Omental fat pad (tissue), 4 donors: Measurements from ENCODE around the gene SULF2. TPM values are rescaled to one million over a fixed set of nuclear protein-coding genes. Genes with fewer than 3 reads are reported as not detected.

Experiments
- ATAC-seq: fragments of 150-250 bp; one replicate; pipeline ENCODE4 v1.9.1; 2016; ENCODE audit warnings: mild to moderate bottlenecking, moderate library complexity; ENCODE audit not compliant: low FRiP score
- DNase-seq: peaks from one replicate; pipeline ENCODE4 v3.0.0-alpha.2; 2019; ENCODE audit warnings: low spot score
- total RNA-seq, 4 donors: library from RNA; depleted of rRNA; stranded (reverse); fragments of >200 nt; gene quantifications; one replicate each; pipeline ENCODE4 v1.1.0, GENCODE V29; 2016
- TF ChIP-seq, protein P1 (sequence below), 3 donors: fragments of 450-650 bp; IDR thresholded peaks; one replicate each; pipeline ENCODE4 v1.5.1; 2016 to 2017; ENCODE audit warnings: antibody characterized with exemption in 3 of 3, mild to moderate bottlenecking in 3 of 3, moderate library complexity in 2 of 3

Gene SULF2
- total RNA-seq, 4 donors from 2014 or later = 51.8 to 100 (median 68.1) TPM

DNA sequence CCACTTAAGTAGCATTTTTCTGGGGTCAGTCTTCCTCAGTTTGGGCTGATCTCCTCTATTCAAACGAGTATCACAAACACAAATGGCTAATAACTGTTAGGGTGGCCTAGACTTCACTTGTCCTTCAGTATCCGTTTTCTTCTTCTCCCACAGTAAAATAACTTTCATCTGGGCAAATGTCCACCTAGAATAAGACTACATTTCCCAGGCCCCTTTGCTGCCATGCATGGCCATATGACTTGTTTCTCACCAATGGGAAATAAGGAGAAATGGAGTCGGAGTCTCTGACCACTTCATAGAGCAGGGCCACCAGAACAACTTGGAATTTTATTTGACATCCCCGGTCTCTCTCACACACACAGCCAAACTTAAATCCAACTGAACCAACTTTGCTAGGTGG is 51.4 kb downstream of the SULF2 start:
- TF ChIP-seq, protein P1, sequence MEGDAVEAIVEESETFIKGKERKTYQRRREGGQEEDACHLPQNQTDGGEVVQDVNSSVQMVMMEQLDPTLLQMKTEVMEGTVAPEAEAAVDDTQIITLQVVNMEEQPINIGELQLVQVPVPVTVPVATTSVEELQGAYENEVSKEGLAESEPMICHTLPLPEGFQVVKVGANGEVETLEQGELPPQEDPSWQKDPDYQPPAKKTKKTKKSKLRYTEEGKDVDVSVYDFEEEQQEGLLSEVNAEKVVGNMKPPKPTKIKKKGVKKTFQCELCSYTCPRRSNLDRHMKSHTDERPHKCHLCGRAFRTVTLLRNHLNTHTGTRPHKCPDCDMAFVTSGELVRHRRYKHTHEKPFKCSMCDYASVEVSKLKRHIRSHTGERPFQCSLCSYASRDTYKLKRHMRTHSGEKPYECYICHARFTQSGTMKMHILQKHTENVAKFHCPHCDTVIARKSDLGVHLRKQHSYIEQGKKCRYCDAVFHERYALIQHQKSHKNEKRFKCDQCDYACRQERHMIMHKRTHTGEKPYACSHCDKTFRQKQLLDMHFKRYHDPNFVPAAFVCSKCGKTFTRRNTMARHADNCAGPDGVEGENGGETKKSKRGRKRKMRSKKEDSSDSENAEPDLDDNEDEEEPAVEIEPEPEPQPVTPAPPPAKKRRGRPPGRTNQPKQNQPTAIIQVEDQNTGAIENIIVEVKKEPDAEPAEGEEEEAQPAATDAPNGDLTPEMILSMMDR (IDR thresholded peaks at IDR 0.05) = no peak
- no peak for DNase-seq
- no peak for ATAC-seq

DNA sequence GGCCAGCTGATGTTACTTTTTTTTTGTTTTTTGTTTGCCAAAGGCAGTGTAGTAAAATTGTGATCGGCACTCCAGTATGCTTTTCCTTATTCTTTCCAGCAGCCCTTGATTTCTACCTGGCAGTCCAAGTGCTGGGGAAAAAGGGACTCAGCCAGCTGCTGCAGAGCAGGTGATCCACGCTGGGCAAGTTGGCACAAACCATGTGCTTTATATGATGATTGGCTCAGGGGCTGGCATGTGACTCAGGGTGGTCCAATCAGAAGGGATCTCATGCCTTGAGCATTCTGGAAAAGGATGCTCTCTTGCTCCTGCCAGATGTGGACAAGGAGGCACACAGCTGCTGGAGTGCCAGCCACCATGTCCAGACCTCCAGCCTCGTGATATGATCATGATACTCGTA is 54.5 kb downstream of the SULF2 start:
- DNase-seq (no peak), ATAC-seq (no peak)
- TF ChIP-seq, protein P1 (IDR thresholded peaks at IDR 0.05) = no peak

DNA sequence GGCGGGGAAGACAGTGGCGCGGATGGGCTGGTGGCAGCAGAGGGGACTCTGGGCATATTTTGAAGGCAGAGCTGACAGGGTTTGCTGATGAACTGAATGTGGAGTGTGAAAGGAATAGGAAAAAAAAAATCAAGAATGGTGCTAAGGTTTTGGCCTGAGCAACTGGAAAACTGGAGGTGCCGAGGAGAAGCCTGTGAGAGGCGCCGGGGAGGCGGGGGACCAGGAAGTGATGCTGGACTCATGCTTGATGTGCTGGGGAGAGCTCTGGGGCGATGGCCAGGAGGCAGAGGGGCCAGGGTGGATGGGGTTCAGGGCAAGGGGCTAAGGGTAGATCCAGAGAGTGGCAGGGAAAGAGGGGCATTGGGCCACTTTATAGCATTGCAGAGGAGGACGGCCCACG is 55.8 kb downstream of the SULF2 start:
- no peak for ATAC-seq
- no peak for DNase-seq
- TF ChIP-seq, protein P1 (IDR thresholded peaks at IDR 0.05) = no peak

DNA sequence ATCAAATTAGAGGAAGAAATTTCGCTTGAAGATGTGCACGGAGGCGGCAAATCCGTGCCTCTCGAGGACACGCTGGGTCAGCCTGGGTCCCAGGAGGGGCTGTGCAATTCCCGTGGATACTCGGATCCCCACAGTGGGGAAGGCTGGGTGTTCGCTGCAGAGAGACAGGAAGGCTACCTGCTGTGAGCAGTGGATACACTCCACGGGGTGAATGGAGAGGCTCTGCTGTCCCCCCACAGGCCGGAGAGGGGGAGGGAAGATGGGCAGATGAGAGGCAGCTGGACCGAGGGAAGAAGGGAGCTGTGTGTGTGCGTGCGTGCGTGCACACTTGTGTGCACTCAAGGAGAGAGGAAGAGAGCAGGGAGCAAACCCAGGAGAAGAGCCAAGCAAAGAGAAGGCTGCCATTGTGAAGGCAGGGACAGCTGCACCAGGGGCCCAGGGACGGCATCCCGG is 57.3 kb downstream of the SULF2 start:
- no peak for ATAC-seq
- TF ChIP-seq, protein P1 (IDR thresholded peaks at IDR 0.05) = no peak
- no peak for DNase-seq

GRCh38 chr20:47727170-47727880 is 58.0 kb downstream of the SULF2 start:
- DNase-seq = no peak
- TF ChIP-seq, protein P1 (IDR thresholded peaks at IDR 0.05) = no peak
- no peak for ATAC-seq

- DNase-seq (no peak), ATAC-seq (no peak)
- TF ChIP-seq, protein P1 (IDR thresholded peaks at IDR 0.05) = no peak
Measured at GRCh38 chr20:47726632-47727031, 58.6 kb downstream of the SULF2 start.
